K562 (cell line): ENCODE measurements around the gene VSIG4. TPM values are rescaled to one million over a fixed set of nuclear protein-coding genes. Genes with fewer than 3 reads are reported as not detected.

ENCODE experiments used
- AFF1 ChIP-seq, 2 experiments: fragments of 450-650 bp; IDR thresholded peaks; 2 replicates each; pipeline ENCODE4 v1.6.1; 2018; ENCODE audit warnings: mild to moderate bottlenecking in 2 of 2, low read depth in 1 of 2; ENCODE audit not compliant: partially characterized antibody in 2 of 2
- ARID1B ChIP-seq: fragments of 450-650 bp; IDR thresholded peaks from 2 replicates; pipeline ENCODE4 v1.6.1; 2016; ENCODE audit warnings: antibody characterized with exemption, mild to moderate bottlenecking, inconsistent platforms
- CXXC5 ChIP-seq: fragments of 250-450 bp; sonication (Bioruptor Pico); IDR thresholded peaks from 2 replicates; pipeline ENCODE4 v1.8.0; 2022; ENCODE audit warnings: inconsistent platforms, mild to moderate bottlenecking, moderate library complexity
- EP300 ChIP-seq: IDR thresholded peaks from 2 replicates; pipeline ENCODE4 v1.6.1; 2012; ENCODE audit warnings: low read length, improper control_type of control experiment
- GABPB1 ChIP-seq: sonication (generic); formaldehyde crosslinking; IDR thresholded peaks from 2 replicates; pipeline ENCODE4 v1.8.0; 2022; ENCODE audit warnings: mild to moderate bottlenecking, missing genetic modification reagents
- KLF16 ChIP-seq: IDR thresholded peaks from 2 replicates; pipeline ENCODE4 v1.6.1; 2016; ENCODE audit warnings: antibody characterized with exemption
- L3MBTL2 ChIP-seq: fragments of 450-650 bp; IDR thresholded peaks from 2 replicates; pipeline ENCODE4 v1.6.1; 2016; ENCODE audit warnings: mild to moderate bottlenecking, moderate library complexity
- LEF1 ChIP-seq: fragments of 450-650 bp; IDR thresholded peaks from 2 replicates; pipeline ENCODE4 v1.6.1; 2016; ENCODE audit warnings: mild to moderate bottlenecking
- NCOA1 ChIP-seq: fragments of 450-650 bp; IDR thresholded peaks from 2 replicates; pipeline ENCODE4 v1.6.1; 2016; ENCODE audit warnings: low read depth
- NFE2 ChIP-seq: IDR thresholded peaks from 2 replicates; pipeline ENCODE4 v1.6.1; 2014; ENCODE audit warnings: antibody characterized with exemption, low read depth
- NFIC ChIP-seq: fragments of 450-650 bp; IDR thresholded peaks from 2 replicates; pipeline ENCODE4 v1.6.1; 2017; ENCODE audit warnings: mild to moderate bottlenecking, inconsistent platforms
- NUFIP1 ChIP-seq: fragments of 450-650 bp; IDR thresholded peaks from 2 replicates; pipeline ENCODE4 v1.6.1; 2018; ENCODE audit not compliant: partially characterized antibody
- SMAD4 ChIP-seq: fragments of 250-450 bp; sonication (Bioruptor Pico); conservative IDR thresholded peaks from 2 replicates; pipeline ENCODE4 v1.8.0; 2021; ENCODE audit warnings: inconsistent platforms, mild to moderate bottlenecking, moderate library complexity
- STAT5A ChIP-seq: IDR thresholded peaks from 2 replicates; pipeline ENCODE4 v1.6.1; 2012; ENCODE audit warnings: low read length, inconsistent platforms, borderline replicate concordance
- TEAD1 ChIP-seq, 2 experiments: fragments of 450-650 bp in 1 of 2; sonication (generic) in 1 of 2; formaldehyde crosslinking; IDR thresholded peaks; 2 replicates each; pipeline versions ENCODE4 v1.4.0 to v1.8.0; 2020 to 2022; ENCODE audit warnings: mild to moderate bottlenecking in 2 of 2, missing genetic modification reagents in 1 of 2
- TRIM24 ChIP-seq, 2 experiments: fragments of 450-650 bp; IDR thresholded peaks; 2 replicates each; pipeline ENCODE4 v1.6.1; 2016
- U2AF2 ChIP-seq: fragments of 200-400 bp; formaldehyde crosslinking; optimal IDR thresholded peaks from 2 replicates; pipeline ENCODE3; 2017; ENCODE audit warnings: low read depth, mild to moderate bottlenecking, low read length
- ZBTB9 ChIP-seq: fragments of 450-650 bp; formaldehyde crosslinking; IDR thresholded peaks from 2 replicates; pipeline ENCODE4 v1.4.0; 2020; ENCODE audit warnings: mild to moderate bottlenecking, moderate library complexity
- ZNF175 ChIP-seq: fragments of 200-800 bp; sonication (Bioruptor generic); IDR thresholded peaks from 2 replicates; pipeline ENCODE4 v1.6.1; 2016; ENCODE audit warnings: low read depth, mild to moderate bottlenecking, missing genetic modification characterization, missing compliant biosample characterization
- ZNF639 ChIP-seq, 2 experiments: fragments of 200-800 bp in 1 of 2; sonication (Bioruptor generic) in 1 of 2; sonication (generic) in 1 of 2; formaldehyde crosslinking in 1 of 2; IDR thresholded peaks in 1 of 2; conservative IDR thresholded peaks in 1 of 2; 2 replicates each; pipeline versions ENCODE4 v1.5.0 to v1.6.1; 2016 to 2020; ENCODE audit warnings: missing compliant biosample characterization in 1 of 2, missing genetic modification characterization in 1 of 2, missing genetic modification reagents in 1 of 2
- ZNF699 ChIP-seq: fragments of 250-450 bp; sonication (Bioruptor Pico); IDR thresholded peaks from 2 replicates; pipeline ENCODE4 v1.8.0; 2021; ENCODE audit warnings: mild to moderate bottlenecking, moderate library complexity; ENCODE audit not compliant: insufficient replicate concordance
- ZNF766 ChIP-seq: fragments of 200-800 bp; sonication (Bioruptor generic); conservative IDR thresholded peaks from 2 replicates; pipeline ENCODE4 v1.6.1; 2016; ENCODE audit warnings: missing genetic modification characterization, missing compliant biosample characterization
- ZSCAN29 ChIP-seq: fragments of 450-650 bp; IDR thresholded peaks from 2 replicates; pipeline ENCODE4 v1.6.1; 2017
- polyA plus RNA-seq, 8 experiments: library from polyadenylated mRNA; depleted of rRNA in 4 of 8; stranded (reverse) in 5 of 8; unstranded in 3 of 8; fragments of >200 nt; fragmentation: Nextera tagmentation in 2 of 8; fragmentation: Illumina TruSeq in 1 of 8; extraction: Ambion mirVana in 2 of 8; extraction: Trizol in 1 of 8; gene quantifications; 2 replicates each; pipeline versions ENCODE4 v1.2.1 to v1.2.3, GENCODE V29; 2011 to 2014; ENCODE audit warnings: inconsistent platforms in 1 of 8, missing spikeins in 1 of 8
- total RNA-seq, 7 experiments: library from RNA; depleted of rRNA in 6 of 7; stranded (reverse); fragments of >200 nt in 6 of 7; fragmentation: Illumina TruSeq in 2 of 7; extraction: Trizol in 2 of 7; gene quantifications; 2 replicates each; pipeline versions ENCODE4 v1.2.1 to v1.2.3, GENCODE V29; 2011 to 2021; ENCODE audit warnings: low replicate concordance in 1 of 7

Gene VSIG4
- total and polyA plus RNA-seq, 9 of the 15 experiments (the other 6 are each of a cell fraction or from before 2014, with no cell fraction given), result 0.22 to 1.6 (median 0.46) TPM; not detected in 1

GRCh38 chrX:66015152-66015831 is 24.6 kb downstream of the VSIG4 start (continued):
- TF ChIP-seq NFIC, result peak; percentile 54; the same call in 1 of the 2 replicates
- TF ChIP-seq TRIM24 (IDR thresholded peaks at IDR 0.05), result peak; percentile 63 to 67; a peak in 3 of 4 replicates
- peak; percentile 59; the same call in 1 of the 2 replicates for TF ChIP-seq CXXC5
- no peak for TF ChIP-seq ZNF699 (CRISPR knock-in tag)
- TF ChIP-seq U2AF2, result no peak
- peak; percentile 70; the same call in 1 of the 2 replicates for TF ChIP-seq ZNF766 (CRISPR knock-in tag)
- TF ChIP-seq NCOA1, result peak; percentile 73
- TF ChIP-seq STAT5A, result peak; percentile 62; the same call in 1 of the 2 replicates
- TF ChIP-seq ZNF639 (CRISPR knock-in tag; conservative IDR thresholded peaks at IDR 0.05 in 1 of 2, IDR thresholded peaks at IDR 0.05 in 1 of 2), result peak in 1 of 2 experiments; percentile 65; a peak in 2 of 4 replicates
- peak; percentile 40; the same call in 1 of the 2 replicates for TF ChIP-seq L3MBTL2
- peak; percentile 51; the same call in 1 of the 2 replicates for TF ChIP-seq KLF16
- peak; percentile 96 for TF ChIP-seq EP300
- TF ChIP-seq ARID1B, result peak; percentile 83
- TF ChIP-seq ZNF175 (CRISPR knock-in tag), result peak; percentile 82
- TF ChIP-seq SMAD4 (CRISPR knock-in tag), result peak; percentile 88; the same call in 1 of the 2 replicates
- no peak for TF ChIP-seq NUFIP1
- TF ChIP-seq ZBTB9 (CRISPR knock-in tag), result no peak
- no peak for TF ChIP-seq ZSCAN29
- TF ChIP-seq TEAD1 (CRISPR knock-in tag; IDR thresholded peaks at IDR 0.05), result no peak; a peak in 1 of 4 replicates
- peak; percentile 69 for TF ChIP-seq GABPB1 (CRISPR knock-in tag)
- TF ChIP-seq AFF1 (IDR thresholded peaks at IDR 0.05; ENCODE audit: low read depth in 1 of 2, partially characterized antibody in 2 of 2), result peak; percentile 89 to 97
- TF ChIP-seq LEF1, result peak; percentile 63; the same call in 1 of the 2 replicates
- peak; percentile 45; the same call in 1 of the 2 replicates for TF ChIP-seq NFE2
